A172 (cell line): ENCODE results near the gene RNGTT. TPM values are rescaled to one million over a fixed set of nuclear protein-coding genes. Genes with fewer than 3 reads are reported as not detected.
"Not testable (repeated sequence)": the region's sequence is repeated elsewhere in the genome, so short reads cannot be mapped to it uniquely, and the experiment has no call there.

ENCODE experiments used
- DNase-seq: peaks from one replicate; pipeline ENCODE4 v3.0.0-alpha.2; 2015; ENCODE audit warnings: low spot score
- total RNA-seq: library from RNA; depleted of rRNA; stranded (reverse); fragments of >200 nt; shearing (Covaris generic); gene quantifications from 2 replicates; pipeline ENCODE4 v1.2.3, GENCODE V29; 2014; rRNA removed

Gene RNGTT
- 27.8 and 33.7 TPM in 2 replicates for total RNA-seq

DNA sequence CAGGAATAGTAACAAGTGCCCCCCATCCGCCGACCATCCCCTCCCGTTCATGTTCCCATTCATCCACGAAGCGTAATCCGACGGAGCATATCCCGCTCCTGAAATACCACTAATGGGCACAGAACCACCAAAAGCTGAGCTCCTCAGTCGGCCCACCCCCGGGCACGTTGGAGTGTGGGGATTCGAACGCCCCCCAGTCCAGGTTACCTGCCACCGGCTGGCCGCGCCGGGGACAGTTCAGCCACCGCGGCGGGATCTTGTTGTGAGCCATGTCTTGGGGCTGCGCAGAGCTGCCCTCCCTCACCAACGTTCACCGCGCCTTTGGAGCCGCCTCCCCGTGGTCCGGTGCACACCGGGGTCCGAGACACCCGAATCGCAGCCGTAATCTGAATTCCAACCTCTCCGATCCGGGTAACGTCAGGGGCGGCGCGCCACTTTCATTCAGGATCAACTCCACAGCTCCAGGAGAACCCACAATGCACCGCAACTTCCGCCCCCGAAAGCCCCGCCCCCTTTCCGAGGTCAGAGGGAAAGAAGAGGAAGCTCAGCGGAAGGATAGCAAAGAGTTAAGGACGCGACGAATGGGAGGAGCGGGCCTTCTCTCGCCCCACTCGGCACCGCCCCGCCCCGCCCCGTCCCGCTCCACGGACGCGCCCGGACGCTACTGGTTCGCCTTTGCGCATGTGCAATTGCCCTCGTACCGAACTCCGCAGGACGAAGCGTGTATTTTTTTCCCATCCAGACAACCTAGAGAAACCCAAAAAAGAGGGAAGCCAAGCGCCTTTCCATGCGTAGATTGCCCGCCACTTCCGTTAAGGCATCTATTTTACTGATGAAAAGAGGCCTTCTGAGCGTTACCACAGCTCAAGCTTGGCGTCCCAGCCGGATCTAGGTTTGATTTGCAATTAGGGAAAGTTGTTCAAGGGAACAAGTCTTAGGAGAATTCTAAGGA lies at the start of gene RNGTT:
Gene RNGTT, minus strand, starts transcription at position 480 of the 952 bp plus-strand sequence. Its CDS starts 209 bp downstream, at position 271.
- peak; percentile 97 for DNase-seq

DNA sequence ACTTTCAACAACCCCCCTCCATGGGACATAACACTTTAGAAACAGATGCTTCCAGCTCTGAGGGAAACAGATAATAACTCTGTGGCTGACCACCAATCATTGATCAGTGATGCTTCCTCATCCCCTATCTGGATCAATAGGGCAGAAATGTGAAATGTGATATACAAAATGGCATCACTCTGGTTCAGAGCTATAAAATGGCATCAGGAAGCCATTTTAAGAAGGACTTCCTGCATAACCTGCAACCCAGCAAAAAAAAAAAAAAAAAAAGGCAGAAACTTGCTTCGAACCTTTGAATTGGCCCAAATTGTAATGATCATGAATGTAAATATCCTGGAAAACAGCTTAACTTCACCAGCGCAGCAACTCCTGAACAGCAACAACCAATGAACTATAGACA lies 48.0 kb upstream of the RNGTT start:
- DNase-seq: no peak

DNA sequence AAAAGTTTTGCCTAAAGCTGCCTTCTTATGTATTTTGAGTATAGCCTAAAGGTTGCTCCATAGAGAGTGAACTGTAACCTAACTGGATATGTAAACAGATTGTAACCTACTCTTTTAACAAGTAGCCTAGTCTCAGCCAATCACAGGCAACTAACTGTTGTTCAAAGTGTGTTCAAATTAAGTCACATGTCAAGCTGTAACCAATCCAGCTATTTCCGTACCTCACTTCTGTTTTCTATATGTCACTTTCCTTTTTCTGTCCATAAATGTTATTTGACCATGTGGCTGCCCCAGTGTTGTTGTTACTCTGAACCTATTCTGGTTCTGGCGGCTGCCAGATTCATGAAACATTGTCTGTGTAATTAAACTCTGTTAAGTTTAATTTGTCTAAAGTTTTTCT lies 47.4 kb upstream of the RNGTT start:
- no peak for DNase-seq

- DNase-seq: no peak
Measured at GRCh38 chr6:89009624-89010059, 46.2 kb upstream of the RNGTT start.

GRCh38 chr6:89008815-89009374 lies 45.5 kb upstream of the RNGTT start:
- no peak for DNase-seq

- DNase-seq: no peak
Measured at GRCh38 chr6:89008001-89008814, 44.8 kb upstream of the RNGTT start.

DNA sequence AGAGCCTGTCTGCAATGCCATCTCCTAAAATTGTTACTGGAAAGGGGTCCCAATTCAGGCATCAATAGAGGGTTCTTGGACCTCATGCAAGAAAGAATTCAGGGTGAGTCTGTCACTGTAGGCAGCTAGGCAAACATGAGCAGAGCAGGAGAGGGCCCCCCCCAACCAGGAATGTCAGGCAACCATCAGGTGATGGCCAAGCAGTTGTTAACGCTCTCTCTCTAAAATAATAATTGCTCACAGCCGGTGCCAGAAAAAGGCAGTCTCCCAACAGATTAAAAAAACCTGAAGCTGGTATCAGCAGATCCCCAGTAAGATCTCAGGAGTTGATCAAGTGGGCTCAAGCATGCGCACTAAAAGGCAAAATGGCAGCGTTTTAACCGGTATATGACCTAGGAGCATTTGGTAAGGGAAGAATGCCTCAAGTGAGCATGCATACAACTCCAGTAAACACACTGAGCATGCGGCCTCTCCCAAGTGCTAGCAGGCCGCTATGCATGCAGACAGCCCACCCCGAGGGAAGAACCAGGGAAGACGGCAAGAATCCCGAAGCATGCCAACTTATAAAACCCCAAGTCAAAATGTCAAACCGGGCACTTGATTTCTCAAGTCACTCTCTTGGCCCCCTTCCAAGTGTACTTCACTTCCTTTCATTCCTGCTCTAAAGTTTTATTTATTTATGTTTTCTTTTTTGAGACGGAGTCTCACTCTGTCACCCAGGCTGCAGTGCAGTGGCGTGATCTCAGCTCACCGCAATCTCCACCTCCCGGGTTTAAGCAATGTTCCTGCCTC lies 44.0 kb upstream of the RNGTT start:
- peak; percentile 6 for DNase-seq

- no peak for DNase-seq
Measured at GRCh38 chr6:89002523-89002922, 39.1 kb upstream of the RNGTT start.

DNA sequence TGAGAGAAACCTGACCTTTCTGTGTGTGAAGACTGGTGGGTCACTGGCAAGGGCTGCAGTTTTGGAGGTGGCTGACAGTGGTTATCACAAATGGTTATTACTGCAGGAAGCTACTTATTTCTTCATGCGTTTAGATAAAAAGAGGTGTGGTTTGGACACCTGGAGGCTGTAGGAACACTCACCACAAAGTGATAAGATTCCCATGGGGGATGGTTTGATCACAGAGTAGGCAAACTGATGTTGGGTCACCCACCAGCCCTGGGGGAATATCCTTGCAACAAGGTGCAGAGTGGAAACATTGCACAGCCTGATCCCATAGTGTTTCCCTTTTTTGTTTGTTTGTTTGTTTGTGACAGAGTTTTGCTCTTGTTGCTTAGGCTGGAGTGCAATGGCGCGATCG lies 33.9 kb upstream of the RNGTT start:
- DNase-seq: no peak

- no peak for DNase-seq
Measured at GRCh38 chr6:88992741-88993552, 29.5 kb upstream of the RNGTT start.

DNA sequence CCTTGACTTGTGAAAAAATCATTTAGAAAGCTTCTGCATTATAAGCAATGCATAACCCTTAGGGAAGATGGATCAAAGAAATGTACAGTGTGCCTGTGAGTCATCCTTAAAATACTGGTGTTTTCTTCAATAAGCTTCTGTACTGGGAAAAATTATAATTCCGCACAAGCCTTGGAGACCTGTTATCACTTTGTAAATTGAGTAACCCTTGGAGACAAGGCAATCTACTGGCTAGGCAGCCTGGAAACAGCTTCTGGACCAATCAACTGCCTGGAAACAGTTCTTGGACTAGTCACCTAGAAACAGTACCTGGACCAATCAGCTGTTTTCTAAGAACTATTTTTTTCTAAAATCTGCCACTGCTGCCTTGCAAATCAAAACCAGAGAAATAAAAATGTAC lies 25.8 kb upstream of the RNGTT start:
- DNase-seq: peak; percentile 4

DNA sequence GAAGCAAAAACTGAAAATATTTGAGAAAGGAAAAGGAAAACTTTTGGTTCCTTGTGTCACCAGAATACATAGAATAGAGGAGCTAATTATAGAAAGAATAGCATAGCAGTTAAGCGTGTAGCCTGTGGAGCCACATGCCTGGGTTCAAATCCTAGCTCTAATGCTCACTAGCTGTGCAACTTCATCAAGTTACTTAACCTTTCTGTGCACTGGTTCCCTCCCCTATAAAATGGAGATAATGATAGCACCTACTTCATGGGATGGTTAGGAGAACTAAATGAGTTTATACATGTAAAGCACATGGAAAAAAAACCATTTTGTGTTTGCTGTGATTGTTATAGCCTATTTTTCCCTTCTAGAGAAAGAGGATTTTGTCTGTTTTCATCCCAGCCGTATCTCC lies 24.5 kb upstream of the RNGTT start:
- no peak for DNase-seq

GRCh38 chr6:88985901-88986300 lies 22.5 kb upstream of the RNGTT start:
- no peak for DNase-seq

GRCh38 chr6:88984606-88985005 lies 21.2 kb upstream of the RNGTT start:
- no peak for DNase-seq

GRCh38 chr6:88984152-88984551 lies 20.7 kb upstream of the RNGTT start:
- DNase-seq: no peak

DNA sequence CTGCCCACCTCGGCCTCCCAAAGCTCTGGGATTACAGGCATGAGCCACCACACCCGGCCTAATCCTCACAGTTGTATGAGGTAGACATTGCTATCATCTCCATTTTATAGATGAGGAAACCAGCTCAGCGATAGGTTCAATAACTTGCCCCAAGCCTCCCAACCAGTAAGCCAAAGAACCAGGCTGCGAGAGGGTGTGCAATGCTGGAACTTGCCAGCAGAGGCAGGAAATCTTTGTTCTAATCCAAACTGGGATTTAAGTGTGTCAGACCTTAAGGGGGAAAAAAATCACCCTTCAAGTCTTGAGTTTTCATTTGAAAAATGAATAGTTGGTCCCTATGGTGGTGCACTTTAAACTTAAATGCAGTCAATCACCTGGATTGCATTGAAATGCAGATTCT lies 20.1 kb upstream of the RNGTT start:
- peak; percentile 8 for DNase-seq

GRCh38 chr6:88983129-88983528 lies 19.7 kb upstream of the RNGTT start:
- not testable (repeated sequence) for DNase-seq

GRCh38 chr6:88982720-88983119 lies 19.3 kb upstream of the RNGTT start:
- DNase-seq: peak; percentile 64

DNA sequence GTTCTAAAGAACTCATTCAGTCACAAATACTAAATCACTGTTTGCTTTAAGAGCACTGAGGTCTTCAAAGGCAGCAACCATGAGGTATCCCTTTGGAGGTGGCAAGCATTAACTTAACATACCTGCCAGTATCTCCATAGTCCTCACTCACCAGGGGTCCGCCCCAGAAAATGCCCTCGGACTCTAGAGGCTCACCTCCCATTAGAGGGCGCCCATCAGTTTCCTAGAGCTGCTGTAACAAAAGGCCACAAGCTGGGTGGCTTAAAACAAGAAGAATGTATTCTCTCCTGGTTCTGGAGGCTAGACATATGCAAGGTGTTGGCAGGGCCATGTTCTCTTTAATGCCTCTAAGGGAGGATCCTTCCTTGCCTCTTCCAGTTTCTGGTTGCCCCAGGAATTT lies 12.0 kb upstream of the RNGTT start:
- no peak for DNase-seq
